ENCODE data around the gene CRY2.

Gene CRY2

GRCh38 chr11:45864041-45864440 is 16.8 kb downstream of the CRY2 start:
- no peak for DNase-seq (ENCODE audit: low spot score)
- in situ Hi-C loops (cut with MboI; ENCODE audit: low sequenced_read_pairs, unreplicated experiment): no loop called here
- no peak for TF ChIP-seq CTCF (IDR thresholded peaks at IDR 0.05; ENCODE audit: borderline replicate concordance, control extremely low read depth, extremely low read depth, insufficient read depth, missing control alignments)

- TF ChIP-seq CTCF (IDR thresholded peaks at IDR 0.05; ENCODE audit: borderline replicate concordance, control extremely low read depth, extremely low read depth, insufficient read depth, missing control alignments): no peak
- no peak for DNase-seq (ENCODE audit: low spot score)
- in situ Hi-C loops (cut with MboI; ENCODE audit: low sequenced_read_pairs, unreplicated experiment): no loop called here
Measured at GRCh38 chr11:45869551-45869950, 22.3 kb downstream of the CRY2 start.

GRCh38 chr11:45870706-45871105 is 23.4 kb downstream of the CRY2 start:
- in situ Hi-C loops (cut with MboI; ENCODE audit: low sequenced_read_pairs, unreplicated experiment): no loop called here
- TF ChIP-seq CTCF (IDR thresholded peaks at IDR 0.05; ENCODE audit: borderline replicate concordance, control extremely low read depth, extremely low read depth, insufficient read depth, missing control alignments): no peak
- no peak for DNase-seq (ENCODE audit: low spot score)

- in situ Hi-C loops (cut with MboI; ENCODE audit: low sequenced_read_pairs, unreplicated experiment): no loop called here
- no peak for TF ChIP-seq CTCF (IDR thresholded peaks at IDR 0.05; ENCODE audit: borderline replicate concordance, control extremely low read depth, extremely low read depth, insufficient read depth, missing control alignments)
- DNase-seq (ENCODE audit: low spot score): no peak
Measured at GRCh38 chr11:45871638-45872037, 24.4 kb downstream of the CRY2 start.

GRCh38 chr11:45872651-45873356 is 25.5 kb downstream of the CRY2 start:
- TF ChIP-seq CTCF (IDR thresholded peaks at IDR 0.05; ENCODE audit: borderline replicate concordance, control extremely low read depth, extremely low read depth, insufficient read depth, missing control alignments): peak; percentile 58
- in situ Hi-C loops (cut with MboI; ENCODE audit: low sequenced_read_pairs, unreplicated experiment): no loop called here
- peak; percentile 66 for DNase-seq (ENCODE audit: low spot score)

- in situ Hi-C loops (cut with MboI; ENCODE audit: low sequenced_read_pairs, unreplicated experiment): no loop called here
- TF ChIP-seq CTCF (IDR thresholded peaks at IDR 0.05; ENCODE audit: borderline replicate concordance, control extremely low read depth, extremely low read depth, insufficient read depth, missing control alignments): no peak
- no peak for DNase-seq (ENCODE audit: low spot score)
Measured at GRCh38 chr11:45876401-45876800, 29.1 kb downstream of the CRY2 start.

All from GM13976 (cell line).